ENCODE data around the gene NLE1.
"Not testable (repeated sequence)": the region's sequence is repeated elsewhere in the genome, so short reads cannot be mapped to it uniquely, and the experiment has no call there.

DNA sequence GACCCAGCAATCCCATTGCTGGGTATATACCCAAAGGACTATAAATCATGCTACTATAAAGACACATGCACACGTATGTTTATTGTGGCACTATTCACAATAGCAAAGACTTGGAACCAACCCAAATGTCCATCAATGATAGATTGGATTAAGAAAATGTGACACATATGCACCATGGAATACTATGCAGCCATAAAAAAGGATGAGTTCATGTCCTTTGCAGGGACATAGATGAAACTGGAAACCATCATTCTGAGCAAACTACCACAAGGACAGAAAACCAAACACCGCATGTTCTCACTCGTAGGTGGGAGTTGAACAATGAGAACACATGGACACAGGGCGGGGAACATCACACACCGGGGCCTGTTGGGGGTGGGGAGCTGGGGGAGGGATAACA is 37.3 kb upstream of the NLE1 start:
- TF ChIP-seq, protein P1, sequence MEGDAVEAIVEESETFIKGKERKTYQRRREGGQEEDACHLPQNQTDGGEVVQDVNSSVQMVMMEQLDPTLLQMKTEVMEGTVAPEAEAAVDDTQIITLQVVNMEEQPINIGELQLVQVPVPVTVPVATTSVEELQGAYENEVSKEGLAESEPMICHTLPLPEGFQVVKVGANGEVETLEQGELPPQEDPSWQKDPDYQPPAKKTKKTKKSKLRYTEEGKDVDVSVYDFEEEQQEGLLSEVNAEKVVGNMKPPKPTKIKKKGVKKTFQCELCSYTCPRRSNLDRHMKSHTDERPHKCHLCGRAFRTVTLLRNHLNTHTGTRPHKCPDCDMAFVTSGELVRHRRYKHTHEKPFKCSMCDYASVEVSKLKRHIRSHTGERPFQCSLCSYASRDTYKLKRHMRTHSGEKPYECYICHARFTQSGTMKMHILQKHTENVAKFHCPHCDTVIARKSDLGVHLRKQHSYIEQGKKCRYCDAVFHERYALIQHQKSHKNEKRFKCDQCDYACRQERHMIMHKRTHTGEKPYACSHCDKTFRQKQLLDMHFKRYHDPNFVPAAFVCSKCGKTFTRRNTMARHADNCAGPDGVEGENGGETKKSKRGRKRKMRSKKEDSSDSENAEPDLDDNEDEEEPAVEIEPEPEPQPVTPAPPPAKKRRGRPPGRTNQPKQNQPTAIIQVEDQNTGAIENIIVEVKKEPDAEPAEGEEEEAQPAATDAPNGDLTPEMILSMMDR (IDR thresholded peaks at IDR 0.05; ENCODE audit: low read depth, low read length, missing input control) = not testable (repeated sequence)
- TF ChIP-seq, protein P2, sequence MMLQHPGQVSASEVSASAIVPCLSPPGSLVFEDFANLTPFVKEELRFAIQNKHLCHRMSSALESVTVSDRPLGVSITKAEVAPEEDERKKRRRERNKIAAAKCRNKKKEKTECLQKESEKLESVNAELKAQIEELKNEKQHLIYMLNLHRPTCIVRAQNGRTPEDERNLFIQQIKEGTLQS (IDR thresholded peaks at IDR 0.05) = not testable (repeated sequence)
- not testable (repeated sequence) for TF ChIP-seq SP1, YY1, JUND, NR2F2 (IDR thresholded peaks at IDR 0.05)

Data from liver (tissue), 3 donors.